A549 treated with ZK216348 at 1 μM for 4 hours (cell line): Measurements from ENCODE around the gene TMEM259. TPM values are rescaled to one million over a fixed set of nuclear protein-coding genes. Genes with fewer than 3 reads are reported as not detected.

Experiments used
- total RNA-seq: library from RNA; stranded (reverse); fragments of 200-300 nt; extraction: Qiagen RNA extraction; gene quantifications from 5 replicates; pipeline ENCODE4 v1.2.3, GENCODE V29; 2022; ENCODE audit warnings: low read depth

Gene TMEM259
- total RNA-seq: 55.7 to 134 TPM (median 120 TPM) in 5 replicates

GRCh38 chr19:1020868-1021425, at the start of gene TMEM259:
Gene TMEM259, minus strand, starts transcription at chr19:1021123. Its CDS starts 127 bp downstream, at chr19:1020996.

DNA sequence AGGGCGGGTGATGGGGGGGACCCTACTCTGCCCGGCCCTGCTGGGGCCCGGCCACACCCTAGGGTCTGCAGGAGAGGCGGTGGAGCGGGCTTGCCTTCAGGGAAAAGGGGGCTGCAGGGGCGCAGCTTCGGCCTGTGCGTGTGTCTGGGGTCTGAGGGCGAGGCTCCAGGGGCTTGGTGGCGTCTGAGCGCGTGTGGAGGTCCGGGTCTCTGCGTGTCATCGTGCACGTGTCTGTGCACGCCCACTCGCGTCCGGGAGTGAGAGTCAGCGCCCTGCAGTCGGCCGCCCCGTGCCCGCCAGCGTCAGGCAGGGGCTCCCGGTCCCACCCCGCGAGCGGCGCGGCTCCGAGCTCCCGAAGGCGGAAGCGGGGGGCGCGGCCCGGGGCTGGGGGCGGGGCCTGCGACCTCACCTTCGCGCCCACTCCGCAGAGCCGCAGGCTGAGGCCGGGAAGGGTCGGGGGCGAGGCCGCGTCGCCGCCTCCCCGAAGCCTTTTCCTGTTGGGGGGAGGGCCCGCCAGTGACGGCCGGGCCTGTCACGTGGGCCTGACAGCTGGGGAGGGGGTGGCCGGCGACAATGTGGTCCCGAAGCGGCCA, 45.9 kb upstream of the TMEM259 start, which contains the start of gene ARHGAP45:
Gene ARHGAP45, plus strand, starts transcription at position 420 of the 593 bp plus-strand sequence. CDS start 239 bp downstream, outside the sequence.

GRCh38 chr19:1039646-1040475, 18.9 kb upstream of the TMEM259 start, which contains the start of gene ABCA7:
Gene ABCA7, plus strand, starts transcription at chr19:1040107. Its CDS starts 1,255 bp downstream, at chr19:1041362.

DNA sequence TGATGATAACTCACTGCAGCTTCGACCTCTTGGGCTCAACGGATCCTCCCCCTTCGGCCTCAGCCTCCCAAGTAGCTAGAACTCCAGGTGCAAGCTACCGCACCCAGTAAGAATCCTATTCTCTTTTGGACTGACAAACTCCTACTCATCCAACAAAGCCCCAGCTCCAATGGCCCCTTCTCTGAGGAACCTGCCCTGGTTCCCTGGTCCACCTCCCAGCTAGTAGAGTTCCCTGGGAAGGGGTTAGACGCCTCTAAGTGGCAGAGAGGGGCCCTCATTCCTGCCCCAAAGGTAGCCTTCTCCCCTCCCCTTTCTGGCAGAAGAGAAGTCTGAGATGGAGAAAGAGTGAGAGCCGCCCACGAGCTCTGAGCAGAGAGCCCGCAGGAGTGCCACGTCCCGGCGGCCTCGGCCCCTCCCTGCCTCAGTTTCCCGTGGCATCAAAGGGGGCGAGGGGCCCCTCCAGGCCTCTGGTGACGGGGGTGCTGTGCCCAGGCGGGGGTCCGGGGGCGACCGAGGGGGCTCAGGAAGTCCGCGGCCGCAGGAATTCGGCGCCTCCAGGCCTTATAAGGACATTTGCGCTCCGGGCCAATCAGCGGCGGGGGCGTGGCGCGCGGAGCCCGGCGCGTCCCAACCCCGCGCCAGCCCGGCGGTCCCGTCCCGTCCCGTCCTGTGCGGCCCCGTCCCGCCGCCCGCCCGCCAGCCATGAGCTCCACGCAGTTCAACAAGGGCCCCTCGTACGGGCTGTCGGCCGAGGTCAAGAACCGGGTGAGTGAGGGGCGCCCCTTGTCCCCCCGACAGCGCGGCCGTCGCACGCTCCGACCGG, 5.2 kb upstream of the TMEM259 start, which contains the start of gene CNN2:
Gene CNN2, plus strand, starts transcription at position 649 of the 823 bp plus-strand sequence. Its CDS starts 54 bp downstream, at position 703.

GRCh38 chr19:1000095-1000494, 20.8 kb downstream of the TMEM259 start, which contains the start of gene GRIN3B:
Gene GRIN3B, plus strand, starts transcription at chr19:1000419. Its CDS starts 19 bp downstream, at chr19:1000438.

DNA sequence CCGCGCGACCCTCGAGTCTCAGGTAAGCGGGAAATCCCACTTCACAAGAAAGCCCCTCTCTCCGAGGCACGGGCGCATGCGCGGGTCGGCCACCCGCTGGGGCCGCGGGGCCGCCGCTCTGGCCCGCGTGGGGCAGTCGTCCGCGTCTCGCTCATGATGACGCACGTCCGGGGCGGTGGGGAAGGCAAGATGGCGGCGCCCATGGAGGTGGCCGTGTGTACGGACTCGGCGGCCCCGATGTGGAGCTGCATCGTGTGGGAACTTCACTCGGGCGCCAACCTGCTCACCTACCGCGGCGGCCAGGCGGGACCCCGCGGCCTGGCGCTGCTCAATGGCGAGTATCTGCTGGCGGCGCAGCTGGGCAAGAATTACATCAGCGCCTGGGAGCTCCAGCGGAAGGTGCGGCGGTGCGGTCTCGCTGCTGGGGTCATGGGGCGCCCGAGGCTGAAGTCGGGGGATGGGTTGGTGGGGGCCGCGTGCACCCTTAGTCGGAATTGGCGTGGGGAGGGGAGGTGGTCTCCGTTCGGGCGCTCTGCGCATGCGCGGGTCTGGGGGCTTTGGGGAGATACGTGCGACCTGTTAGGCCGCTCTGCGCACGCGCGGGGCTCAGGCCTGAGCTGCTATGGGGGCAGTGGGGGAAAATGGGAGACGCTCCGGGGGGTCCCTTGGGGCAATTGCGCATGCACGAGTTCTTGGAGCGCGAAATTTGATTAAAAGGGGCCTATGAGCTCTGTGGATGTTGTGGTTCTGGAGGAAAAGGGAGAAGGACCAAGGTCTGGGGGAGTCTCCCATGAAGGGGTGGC, 36.6 kb downstream of the TMEM259 start, which contains the start of gene WDR18:
Gene WDR18, plus strand, starts transcription at position 181 of the 803 bp plus-strand sequence. Its CDS starts 9 bp downstream, at position 190.

Other genes starting within 250 kb of the TMEM259 start
- gene PTBP1, start 223.7 kb downstream of the TMEM259 start, total RNA-seq: 198 to 222 TPM (median 215 TPM) in 5 replicates
- 1.2 to 7.0 TPM (median 5.6 TPM) in 5 replicates for gene PLPPR3, start 199.2 kb downstream of the TMEM259 start, total RNA-seq
- 0.26 to 0.27 TPM in 2 of 5 replicates, not detected in the others for gene AZU1, start 193.3 kb downstream of the TMEM259 start, total RNA-seq
- 0.24 to 0.64 TPM (median 0.34 TPM) in 3 of 5 replicates, not detected in the others for gene PRTN3, start 180.1 kb downstream of the TMEM259 start, total RNA-seq
- 0.15 to 0.16 TPM in 2 of 5 replicates, not detected in the others for gene ELANE, start 168.8 kb downstream of the TMEM259 start, total RNA-seq
- gene CFD, start 161.5 kb downstream of the TMEM259 start, total RNA-seq: 5.8 to 25.7 TPM (median 20.6 TPM) in 5 replicates
- 11.8 to 23.9 TPM (median 23.1 TPM) in 5 replicates for gene MED16, start 127.9 kb downstream of the TMEM259 start, total RNA-seq
- not detected in 5 replicates for gene RNU6-9, start 127.6 kb downstream of the TMEM259 start, total RNA-seq
- 23.4 to 55.9 TPM (median 41.8 TPM) in 5 replicates for gene R3HDM4, start 107.9 kb downstream of the TMEM259 start, total RNA-seq
- 0.21 to 0.62 TPM (median 0.42 TPM) in 4 of 5 replicates, not detected in the other for gene KISS1R, start 103.8 kb downstream of the TMEM259 start, total RNA-seq
- 3.3 to 8.5 TPM (median 7.0 TPM) in 5 replicates for gene ARID3A, start 95.1 kb downstream of the TMEM259 start, total RNA-seq
- 37.9 to 71.8 TPM (median 69.0 TPM) in 5 replicates for gene WDR18, start 36.8 kb downstream of the TMEM259 start, total RNA-seq
- gene GRIN3B, start 20.7 kb downstream of the TMEM259 start, total RNA-seq: 0.88 to 4.3 TPM (median 3.3 TPM) in 5 replicates
- not detected in 5 replicates for gene RNU6-2, start 399 bp upstream of the TMEM259 start, total RNA-seq
- 58.7 to 77.1 TPM (median 66.0 TPM) in 5 replicates for gene CNN2, start 5.5 kb upstream of the TMEM259 start, total RNA-seq
- 6.2 to 17.5 TPM (median 12.9 TPM) in 5 replicates for gene ABCA7, start 19.0 kb upstream of the TMEM259 start, total RNA-seq
- 1.5 to 4.0 TPM (median 3.6 TPM) in 5 replicates for gene ARHGAP45, start 46.0 kb upstream of the TMEM259 start, total RNA-seq
- gene POLR2E, start 74.3 kb upstream of the TMEM259 start, total RNA-seq: 163 to 257 TPM (median 236 TPM) in 5 replicates
- 367 to 510 TPM (median 493 TPM) in 5 replicates for gene GPX4, start 82.9 kb upstream of the TMEM259 start, total RNA-seq
- 20.2 to 45.2 TPM (median 43.8 TPM) in 5 replicates for gene SBNO2, start 153.1 kb upstream of the TMEM259 start, total RNA-seq
- gene STK11, start 184.7 kb upstream of the TMEM259 start, total RNA-seq: 25.5 to 40.2 TPM (median 38.6 TPM) in 5 replicates
- 2.3 to 6.0 TPM (median 4.7 TPM) in 5 replicates for gene CBARP, start 216.9 kb upstream of the TMEM259 start, total RNA-seq
- gene ATP5F1D, start 220.6 kb upstream of the TMEM259 start, total RNA-seq: 77.1 to 178 TPM (median 171 TPM) in 5 replicates
- gene MIDN, start 227.5 kb upstream of the TMEM259 start, total RNA-seq: 35.7 to 56.7 TPM (median 49.1 TPM) in 5 replicates
- gene CIRBP, start 248.2 kb upstream of the TMEM259 start, total RNA-seq: 87.1 to 165 TPM (median 105 TPM) in 5 replicates